GM19099 (cell line): ENCODE data around the gene FOXO1.

Experiments
- POLR2A ChIP-seq: IDR thresholded peaks from 3 replicates; pipeline ENCODE4 v1.6.1; 2011; ENCODE audit warnings: low read depth; ENCODE audit not compliant: insufficient read length; ENCODE audit errors: extremely low read depth

Gene FOXO1

DNA sequence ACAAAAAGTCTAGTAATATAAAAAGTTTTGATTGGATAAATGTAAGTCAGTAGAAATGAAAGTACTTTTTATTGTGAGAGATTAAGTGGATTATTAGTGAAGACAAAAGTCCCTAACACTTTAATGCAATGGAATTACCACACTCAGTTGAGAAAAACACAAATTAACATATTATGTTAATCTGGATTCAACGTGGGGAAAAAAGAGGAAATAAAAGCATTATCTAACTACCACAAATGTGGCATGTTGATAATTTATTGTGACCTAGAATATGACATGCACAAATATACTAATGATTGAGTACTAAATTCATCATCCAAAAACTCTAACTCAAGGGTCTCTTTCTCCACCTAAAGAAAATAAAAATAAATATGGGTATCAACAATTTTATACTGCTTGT lies 41.5 kb downstream of the FOXO1 start:
- no peak for TF ChIP-seq POLR2A

GRCh38 chr13:40624383-40624782 lies 42.1 kb downstream of the FOXO1 start:
- TF ChIP-seq POLR2A = no peak

- TF ChIP-seq POLR2A = no peak
Observed at GRCh38 chr13:40622761-40623160, 43.7 kb downstream of the FOXO1 start.

DNA sequence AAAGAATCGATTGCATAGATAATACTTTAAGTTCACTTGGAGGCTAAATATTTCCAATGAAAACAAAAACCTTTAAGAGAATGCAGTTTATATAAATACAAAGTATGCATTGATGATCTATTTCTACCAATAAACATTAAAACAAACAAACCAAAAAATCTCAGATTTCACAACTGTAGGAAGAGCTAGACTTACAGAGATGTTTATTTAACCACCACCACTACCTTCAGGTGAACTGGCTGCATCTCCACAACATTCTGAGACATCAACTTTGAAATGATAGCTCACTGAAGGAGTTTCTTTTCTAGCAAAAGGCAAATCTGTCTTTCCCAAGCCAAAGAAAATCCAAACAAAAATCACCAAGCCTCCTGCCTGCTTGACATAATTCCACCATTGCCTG lies 44.2 kb downstream of the FOXO1 start:
- TF ChIP-seq POLR2A = no peak

DNA sequence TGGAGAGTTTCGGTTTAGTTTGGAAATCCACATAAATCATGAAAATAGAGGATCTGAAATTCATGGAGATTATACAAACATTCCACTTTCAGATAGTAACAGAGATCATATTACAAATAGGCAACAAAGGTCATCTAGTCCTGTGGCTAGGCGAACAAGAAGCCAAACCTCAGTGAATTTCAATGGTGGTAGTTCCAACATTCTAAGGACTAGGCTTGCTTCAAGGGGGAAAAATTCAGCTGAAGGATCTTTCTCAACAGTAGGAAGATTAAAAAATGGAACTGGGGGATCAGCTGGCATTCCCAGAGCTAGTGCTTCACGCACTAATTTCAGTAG lies 47.0 kb downstream of the FOXO1 start:
- no peak for TF ChIP-seq POLR2A

DNA sequence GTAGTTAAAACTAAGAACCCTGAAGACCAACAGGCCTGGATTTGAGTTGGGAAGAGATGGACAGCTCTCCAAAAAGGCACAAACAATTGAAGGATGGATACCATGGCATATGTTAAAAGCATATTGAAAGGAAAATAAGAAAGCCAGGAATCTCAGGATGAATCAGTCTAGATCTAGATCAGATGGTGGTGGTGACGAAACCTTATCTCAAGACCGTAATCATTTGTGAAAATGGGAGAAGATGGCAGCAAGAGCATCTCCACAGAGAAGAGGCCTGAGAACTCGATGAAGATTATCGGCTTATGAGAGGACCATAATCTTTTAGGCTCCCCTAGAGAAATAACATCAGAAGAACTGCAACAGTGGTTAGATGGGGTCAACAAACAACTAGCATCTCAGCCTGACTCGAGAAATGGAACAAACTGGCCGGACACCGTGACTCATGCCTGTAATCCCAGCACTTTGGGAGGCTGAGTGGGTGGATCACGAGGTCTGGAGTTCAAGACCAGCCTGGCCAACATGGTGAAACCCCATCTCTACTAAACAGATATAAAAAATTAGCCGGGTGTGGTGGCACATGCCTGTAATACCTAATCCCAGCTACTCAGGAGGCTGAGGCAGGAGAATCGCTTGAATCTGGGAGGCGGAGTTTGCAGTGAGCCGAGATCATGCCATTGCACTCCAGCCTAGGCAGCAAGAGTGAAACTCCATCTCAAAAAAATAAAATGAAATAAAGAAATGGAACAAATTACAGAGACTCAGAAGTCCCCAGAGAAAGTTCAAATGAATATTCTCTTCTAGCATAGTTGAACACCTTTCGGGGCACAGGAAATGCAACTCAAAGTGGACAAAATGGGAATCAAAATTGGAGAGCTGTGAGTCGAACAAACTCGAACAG lies 47.6 kb downstream of the FOXO1 start:
- no peak for TF ChIP-seq POLR2A

DNA sequence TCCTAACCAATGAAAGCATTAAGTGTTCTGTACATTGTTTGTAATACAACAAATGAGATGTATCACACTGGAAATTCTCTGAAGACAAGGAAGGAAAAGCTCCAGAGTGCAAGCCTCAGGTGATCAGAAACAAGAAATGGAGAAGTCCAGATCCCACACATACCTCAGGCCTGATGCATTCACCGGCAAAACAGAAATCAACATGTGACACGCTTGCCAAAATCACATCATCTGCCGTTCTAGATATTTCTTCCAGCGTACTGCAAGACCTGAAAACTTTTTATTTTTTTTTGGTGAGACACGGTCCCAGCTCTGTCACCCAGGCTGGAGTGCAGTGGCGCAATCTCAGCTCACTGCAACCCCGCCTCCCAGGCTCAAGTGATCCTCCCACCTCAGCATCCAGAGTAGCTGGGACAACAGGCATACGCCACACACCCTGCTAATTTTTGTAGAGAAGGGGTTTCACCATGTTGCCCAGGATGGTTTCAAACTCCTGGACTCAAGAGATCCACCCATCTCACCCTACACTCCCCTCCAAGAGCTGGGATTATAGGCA lies 48.6 kb downstream of the FOXO1 start:
- no peak for TF ChIP-seq POLR2A

DNA sequence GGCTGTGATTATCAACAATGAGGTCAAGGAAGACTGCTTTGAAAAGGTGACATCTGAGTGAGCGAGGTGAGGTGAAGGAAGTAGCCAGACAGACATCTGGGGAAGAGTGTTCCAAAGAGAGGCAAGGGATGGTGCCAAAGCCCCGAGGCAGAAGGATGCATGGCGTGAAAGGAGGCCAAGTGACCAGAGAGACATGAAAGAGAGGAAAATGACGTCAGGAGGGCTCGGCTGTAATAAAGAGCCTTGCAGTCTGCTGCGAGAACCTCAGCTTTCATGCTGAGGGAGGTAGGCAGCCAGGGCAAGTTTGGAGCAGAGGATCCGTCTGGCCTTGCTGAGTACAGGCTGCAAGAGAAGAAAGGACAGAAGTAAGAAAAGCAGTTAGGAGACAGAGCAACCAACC lies 50.8 kb downstream of the FOXO1 start:
- TF ChIP-seq POLR2A = no peak

- TF ChIP-seq POLR2A = no peak
Observed at GRCh38 chr13:40613914-40614313, 52.5 kb downstream of the FOXO1 start.

- TF ChIP-seq POLR2A = peak; percentile 49
Observed at GRCh38 chr13:40613192-40613818, 53.1 kb downstream of the FOXO1 start.

DNA sequence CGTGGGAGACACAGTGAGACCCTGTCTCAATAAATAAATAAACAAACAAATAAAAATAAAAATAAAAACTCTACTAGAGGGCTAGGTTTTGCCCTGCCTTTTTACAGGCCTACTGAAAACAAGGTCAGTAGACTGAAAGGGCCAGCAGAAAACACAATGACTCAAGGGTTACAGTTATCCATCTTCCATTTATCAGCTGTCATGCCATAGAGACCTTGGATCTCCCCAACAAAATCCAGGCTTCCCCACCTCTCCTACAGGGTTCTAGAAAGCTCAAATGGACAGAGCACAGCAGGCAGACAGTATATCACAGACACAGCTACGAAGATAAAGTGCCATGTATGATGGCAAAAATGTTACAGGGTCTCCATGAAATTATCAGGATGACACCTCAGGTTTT lies 54.4 kb downstream of the FOXO1 start:
- no peak for TF ChIP-seq POLR2A

- no peak for TF ChIP-seq POLR2A
Observed at GRCh38 chr13:40611635-40612034, 54.8 kb downstream of the FOXO1 start.

DNA sequence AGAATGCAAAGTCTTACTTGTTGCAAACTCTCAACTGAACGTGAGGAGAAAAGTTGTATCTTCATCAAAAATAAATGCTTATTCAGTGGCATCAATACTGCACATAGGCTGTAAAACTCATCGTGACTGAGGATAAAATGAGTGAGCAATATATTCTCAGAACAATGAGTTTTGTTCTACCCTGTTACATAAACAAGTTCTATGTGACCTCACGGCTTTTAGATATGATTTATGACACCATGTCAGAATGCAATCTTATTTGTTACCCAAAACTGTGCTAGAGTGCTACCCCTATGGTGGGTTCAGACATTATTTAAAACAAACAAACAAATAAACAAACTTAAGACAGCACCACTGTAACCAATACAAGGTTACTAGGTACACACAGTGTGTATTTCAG lies 55.4 kb downstream of the FOXO1 start:
- TF ChIP-seq POLR2A = no peak

DNA sequence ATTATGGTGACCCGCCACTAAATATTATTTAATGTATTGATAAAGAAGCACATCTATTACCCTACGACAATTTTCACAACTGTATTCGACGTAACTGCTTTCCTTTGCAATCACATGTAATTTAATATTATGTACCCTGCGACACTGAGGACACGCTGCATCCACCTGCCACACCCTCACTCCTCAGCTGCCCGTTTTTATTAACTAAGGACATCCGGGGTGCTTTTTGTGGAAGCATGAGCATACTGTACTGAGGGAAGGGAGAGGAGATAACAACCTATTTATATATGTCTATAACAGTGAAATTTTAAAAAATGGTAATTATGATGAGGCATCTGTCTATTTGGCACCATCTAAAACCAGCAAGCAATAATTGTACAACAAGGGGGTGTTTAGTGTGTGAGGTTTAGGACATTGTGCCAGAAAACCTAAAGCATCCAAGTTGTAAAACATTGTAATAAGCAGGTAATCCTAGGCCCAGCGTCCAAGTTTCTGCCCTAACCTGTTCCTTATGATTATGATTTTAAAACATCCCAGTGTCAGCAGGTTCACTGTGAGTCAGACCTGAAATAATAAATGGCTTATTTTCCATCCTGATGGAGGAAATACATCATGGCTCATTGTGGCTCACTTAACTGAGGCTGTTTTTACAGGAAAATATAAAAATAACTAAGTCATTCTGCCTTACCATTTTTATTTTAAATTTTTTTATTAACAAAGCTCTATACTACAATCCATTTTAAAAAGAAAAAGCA lies 56.3 kb downstream of the FOXO1 start:
- no peak for TF ChIP-seq POLR2A

GRCh38 chr13:40608308-40608707 lies 58.1 kb downstream of the FOXO1 start:
- no peak for TF ChIP-seq POLR2A
